GM18873 (cell line): ENCODE measurements around the gene COL4A6.

Source experiments
- ATAC-seq: cut with Tn5 transposase; IDR thresholded peaks from one replicate; pipeline ENCODE4 v1.9.1; 2021; ENCODE audit warnings: mild to moderate bottlenecking, moderate library complexity, moderate number of reproducible peaks; ENCODE audit not compliant: unreplicated experiment, low FRiP score

COL4A6 gene

DNA sequence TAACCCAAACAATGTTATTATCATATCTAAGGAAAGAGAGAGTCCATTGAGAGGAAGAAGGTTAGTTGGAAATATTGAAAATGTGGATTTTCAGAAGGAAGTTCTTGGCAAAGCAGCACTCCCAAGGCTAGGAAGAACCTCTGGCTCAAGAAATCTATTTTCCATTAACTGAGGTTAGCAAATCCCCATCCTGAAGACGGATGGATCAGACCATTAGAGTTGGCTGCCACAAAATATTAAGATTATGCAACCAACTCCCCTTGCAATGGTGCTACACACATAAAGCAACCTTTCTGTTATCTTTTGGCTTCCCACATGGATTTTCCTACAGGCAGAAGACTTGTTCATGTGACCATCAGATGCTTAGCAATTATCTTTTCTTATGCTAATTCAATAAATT is 96.3 kb downstream of the COL4A6 start:
- no peak for ATAC-seq

DNA sequence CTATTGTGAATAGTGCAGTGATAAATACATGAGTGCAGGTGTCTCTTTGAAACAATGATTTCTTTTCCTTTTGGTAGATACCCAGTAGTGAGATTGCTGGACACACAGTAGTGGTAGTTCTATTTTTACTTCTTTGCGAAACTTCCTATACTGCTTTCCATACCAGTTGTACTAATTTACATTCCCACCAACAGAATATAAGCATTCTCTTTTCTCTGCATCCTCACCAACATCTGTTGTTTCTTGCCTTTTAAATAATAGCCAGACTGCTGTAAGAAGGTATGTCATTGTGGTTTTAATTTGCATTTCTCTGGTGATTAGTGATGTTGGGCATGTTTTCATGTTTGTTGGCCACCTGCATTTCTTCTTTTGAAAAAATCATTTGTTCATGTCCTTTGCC is 105.9 kb downstream of the COL4A6 start:
- peak; percentile 60 for ATAC-seq

- ATAC-seq: no peak
These were observed 106.9 kb downstream of the COL4A6 start for GRCh38 chrX:108331126-108331909.

DNA sequence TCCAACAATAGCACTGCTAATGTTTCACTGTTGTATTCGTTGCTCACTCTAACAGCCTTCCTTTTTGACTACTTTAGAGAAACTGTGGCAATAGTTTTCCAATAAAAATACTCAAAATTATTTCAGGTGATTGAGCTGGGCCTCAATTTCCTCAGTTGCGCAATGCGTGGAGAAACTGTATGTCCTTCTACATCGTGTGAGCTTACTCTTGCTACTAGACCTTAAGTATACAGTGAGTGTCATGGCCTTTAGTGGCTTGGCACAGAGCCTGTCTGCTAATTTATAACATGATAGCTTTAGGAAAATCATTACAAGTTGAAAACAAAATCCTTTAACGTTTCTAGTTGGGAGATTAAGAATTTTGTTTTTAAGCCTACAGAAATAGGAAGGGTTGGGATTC is 114.5 kb downstream of the COL4A6 start:
- ATAC-seq: no peak

- ATAC-seq: no peak
These were observed 116.0 kb downstream of the COL4A6 start for GRCh38 chrX:108322234-108322633.

GRCh38 chrX:108316456-108316855 is 121.8 kb downstream of the COL4A6 start:
- no peak for ATAC-seq

DNA sequence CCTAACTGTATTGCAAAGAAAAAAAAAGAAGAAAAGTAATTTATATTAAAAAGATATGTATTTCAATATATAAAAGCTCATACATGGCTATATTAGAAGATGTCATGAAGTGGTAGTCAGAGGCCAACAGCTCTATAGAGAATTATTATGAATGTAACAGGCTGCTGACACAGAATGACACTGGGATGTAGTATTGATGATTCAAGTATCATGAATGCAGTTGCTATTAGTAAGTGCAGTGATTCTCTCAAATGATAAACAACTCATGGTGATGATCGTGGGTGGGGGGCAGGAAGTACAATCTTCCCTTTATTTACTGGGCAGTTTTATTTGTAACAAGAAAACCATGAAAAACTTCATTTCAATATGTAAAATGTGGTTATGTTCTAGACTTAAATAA is 124.6 kb downstream of the COL4A6 start:
- no peak for ATAC-seq

- ATAC-seq: no peak
These were observed 125.3 kb downstream of the COL4A6 start for GRCh38 chrX:108312957-108313356.

- ATAC-seq: no peak
These were observed 126.2 kb downstream of the COL4A6 start for GRCh38 chrX:108312011-108312410.

GRCh38 chrX:108310506-108310905 is 127.7 kb downstream of the COL4A6 start:
- ATAC-seq: no peak

DNA sequence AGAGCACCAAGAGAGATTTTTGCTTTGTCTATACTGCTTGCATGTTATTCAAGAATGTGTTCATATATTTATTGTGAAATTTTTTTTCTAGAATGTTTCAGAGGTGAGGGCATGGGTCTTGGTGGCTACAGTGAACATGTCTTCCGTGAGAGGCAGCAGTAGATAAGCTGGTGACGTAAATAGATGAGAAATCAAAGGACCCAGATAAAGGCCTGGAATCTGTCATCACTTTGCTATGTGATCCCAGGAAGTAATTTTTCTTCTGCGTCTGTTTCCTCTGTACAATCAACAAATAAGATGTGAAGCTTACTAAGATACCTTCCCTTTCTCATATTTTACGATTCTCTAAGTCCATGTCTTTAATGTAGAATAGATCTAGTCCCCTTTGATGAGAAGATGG is 129.1 kb downstream of the COL4A6 start:
- no peak for ATAC-seq

GRCh38 chrX:108307132-108308085 is 130.8 kb downstream of the COL4A6 start:
- ATAC-seq: no peak

DNA sequence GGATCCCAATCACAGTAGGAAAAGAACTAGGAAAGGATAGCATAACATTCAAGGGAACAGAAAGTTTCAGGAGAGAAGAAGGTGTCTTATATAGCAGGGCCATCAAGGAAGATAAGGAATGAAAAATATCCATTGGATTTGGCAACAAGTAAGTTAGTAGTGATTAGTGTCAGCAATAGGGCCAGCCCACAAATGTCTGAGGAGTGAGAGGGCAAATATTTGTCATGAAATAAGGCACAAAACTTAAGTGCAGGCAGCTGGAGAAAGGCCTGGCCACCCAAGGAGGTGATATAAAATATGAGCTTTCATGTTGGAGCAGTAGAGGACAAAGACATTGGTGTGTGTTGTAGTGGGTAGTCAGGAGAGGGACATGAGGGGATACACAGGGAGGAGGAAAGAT is 132.1 kb downstream of the COL4A6 start:
- ATAC-seq: no peak

- ATAC-seq: no peak
These were observed 133.5 kb downstream of the COL4A6 start for GRCh38 chrX:108304757-108305156.

GRCh38 chrX:108304210-108304609 is 134.0 kb downstream of the COL4A6 start:
- ATAC-seq: no peak

GRCh38 chrX:108303682-108304081 is 134.5 kb downstream of the COL4A6 start:
- no peak for ATAC-seq

DNA sequence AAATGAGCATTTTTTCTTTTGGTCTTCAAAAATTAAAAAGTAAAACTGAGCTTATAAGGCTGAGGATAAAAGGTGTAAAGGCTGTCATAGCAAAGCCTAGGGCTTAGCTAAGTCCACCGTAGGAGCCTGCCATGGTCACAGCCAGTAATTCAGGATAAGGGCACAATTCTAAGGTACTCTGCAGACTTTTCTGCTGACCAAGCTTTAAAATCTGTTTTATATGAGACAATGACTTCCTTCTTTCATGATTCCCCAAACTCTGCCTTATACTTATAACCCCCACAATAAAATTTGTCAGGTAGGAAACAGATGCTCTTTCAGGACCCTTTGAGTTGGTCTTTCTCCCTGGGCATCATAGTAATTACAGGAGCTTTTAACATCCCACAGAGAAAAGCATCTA is 138.5 kb downstream of the COL4A6 start:
- ATAC-seq: no peak

GRCh38 chrX:108299101-108299591 is 139.1 kb downstream of the COL4A6 start:
- ATAC-seq: no peak

DNA sequence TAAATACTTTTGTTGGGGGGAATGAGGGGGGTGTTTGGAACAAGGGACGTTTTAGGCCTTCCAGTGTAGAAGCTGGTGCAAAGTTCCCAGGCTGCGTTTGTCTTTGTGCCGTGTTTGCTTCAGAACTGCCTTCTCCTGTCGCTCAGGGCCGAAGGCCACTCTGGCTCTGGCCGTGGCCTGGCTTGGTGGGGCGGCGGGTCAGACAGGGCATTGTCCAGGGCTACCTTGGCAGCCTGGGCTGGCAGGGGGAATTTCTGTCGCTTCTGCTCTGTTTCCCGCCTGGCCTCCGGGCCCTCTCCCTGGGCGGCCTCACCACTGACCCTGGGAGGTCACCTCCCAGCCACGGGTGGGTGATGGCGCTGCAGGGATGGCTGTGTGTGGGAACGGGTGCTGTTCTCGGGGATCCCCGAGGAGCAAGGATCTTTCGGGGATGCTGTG is 140.0 kb downstream of the COL4A6 start:
- no peak for ATAC-seq

DNA sequence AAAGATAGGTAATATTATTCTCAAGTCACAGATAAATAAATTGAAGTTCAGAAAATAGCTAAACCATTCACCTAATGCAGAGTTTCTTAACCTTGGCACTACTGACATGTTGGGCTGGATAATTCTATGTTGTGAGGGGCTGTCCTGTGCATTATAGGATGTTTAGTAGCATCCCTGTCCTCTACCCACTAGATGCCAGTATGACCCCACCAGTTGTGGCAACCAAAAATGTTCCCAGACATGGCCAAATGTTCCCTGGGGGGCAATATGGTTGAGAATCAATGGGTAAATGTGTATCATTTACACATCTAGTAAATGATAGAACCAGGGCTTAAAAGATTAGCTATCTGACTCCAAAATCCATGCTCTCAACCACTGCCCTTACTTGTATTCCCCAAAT is 140.9 kb downstream of the COL4A6 start:
- ATAC-seq: no peak

GRCh38 chrX:108292053-108292452 is 146.2 kb downstream of the COL4A6 start:
- no peak for ATAC-seq
